Measurements from ENCODE around the gene RAB32.

DNA sequence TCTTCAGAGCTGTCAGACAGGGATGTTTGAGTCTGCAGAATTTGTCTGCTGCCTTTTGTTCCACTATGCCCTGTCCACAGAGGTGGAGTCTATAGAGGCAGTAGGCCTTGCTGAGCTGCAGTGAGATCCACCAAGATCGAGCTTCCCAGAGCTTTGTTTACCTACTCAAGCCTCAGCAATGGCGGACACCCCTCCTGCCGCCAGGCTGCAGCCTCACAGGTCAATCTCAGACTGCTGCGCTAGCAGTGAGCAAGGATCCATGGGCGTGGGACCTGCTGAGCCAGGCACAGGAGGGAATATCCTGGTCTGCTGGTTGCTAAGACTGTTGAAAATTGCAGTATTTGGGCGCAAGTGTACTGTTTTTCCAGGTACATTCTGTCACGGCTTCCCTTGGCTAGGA is 28.4 kb upstream of the RAB32 start:
- no peak for TF ChIP-seq POLR2AphosphoS5 (IDR thresholded peaks at IDR 0.05; ENCODE audit: low read depth, low read length)
- TF ChIP-seq REST (IDR thresholded peaks at IDR 0.05; ENCODE audit: insufficient read depth in 1 of 2, low read depth in 2 of 2, low read length in 2 of 2): no peak
- TF ChIP-seq SIN3A (IDR thresholded peaks at IDR 0.05; ENCODE audit: borderline replicate concordance, insufficient read depth, low read length): no peak
- TF ChIP-seq FOXP2 (optimal IDR thresholded peaks at IDR 0.05; ENCODE audit: borderline replicate concordance, extremely low read depth, extremely low read length, insufficient read depth): no peak
- TF ChIP-seq TAF1 (IDR thresholded peaks at IDR 0.05; ENCODE audit: borderline replicate concordance, insufficient read depth, low read length): no peak

Measured in PFSK-1 (cell line).